HL-60/S4 (cell line): ENCODE results near the gene GSAP.
"Not testable (repeated sequence)": the region's sequence is repeated elsewhere in the genome, so short reads cannot be mapped to it uniquely, and the experiment has no call there.

Experiments
- in situ Hi-C: fragments of 300-500 bp; cut with MboI; formaldehyde crosslinking; loops from 2 replicates; pipeline ENCODE4 v1.14.3; 2022; ENCODE audit warnings: low sequenced_read_pairs

GSAP gene, protein sequence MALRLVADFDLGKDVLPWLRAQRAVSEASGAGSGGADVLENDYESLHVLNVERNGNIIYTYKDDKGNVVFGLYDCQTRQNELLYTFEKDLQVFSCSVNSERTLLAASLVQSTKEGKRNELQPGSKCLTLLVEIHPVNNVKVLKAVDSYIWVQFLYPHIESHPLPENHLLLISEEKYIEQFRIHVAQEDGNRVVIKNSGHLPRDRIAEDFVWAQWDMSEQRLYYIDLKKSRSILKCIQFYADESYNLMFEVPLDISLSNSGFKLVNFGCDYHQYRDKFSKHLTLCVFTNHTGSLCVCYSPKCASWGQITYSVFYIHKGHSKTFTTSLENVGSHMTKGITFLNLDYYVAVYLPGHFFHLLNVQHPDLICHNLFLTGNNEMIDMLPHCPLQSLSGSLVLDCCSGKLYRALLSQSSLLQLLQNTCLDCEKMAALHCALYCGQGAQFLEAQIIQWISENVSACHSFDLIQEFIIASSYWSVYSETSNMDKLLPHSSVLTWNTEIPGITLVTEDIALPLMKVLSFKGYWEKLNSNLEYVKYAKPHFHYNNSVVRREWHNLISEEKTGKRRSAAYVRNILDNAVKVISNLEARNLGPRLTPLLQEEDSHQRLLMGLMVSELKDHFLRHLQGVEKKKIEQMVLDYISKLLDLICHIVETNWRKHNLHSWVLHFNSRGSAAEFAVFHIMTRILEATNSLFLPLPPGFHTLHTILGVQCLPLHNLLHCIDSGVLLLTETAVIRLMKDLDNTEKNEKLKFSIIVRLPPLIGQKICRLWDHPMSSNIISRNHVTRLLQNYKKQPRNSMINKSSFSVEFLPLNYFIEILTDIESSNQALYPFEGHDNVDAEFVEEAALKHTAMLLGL

DNA sequence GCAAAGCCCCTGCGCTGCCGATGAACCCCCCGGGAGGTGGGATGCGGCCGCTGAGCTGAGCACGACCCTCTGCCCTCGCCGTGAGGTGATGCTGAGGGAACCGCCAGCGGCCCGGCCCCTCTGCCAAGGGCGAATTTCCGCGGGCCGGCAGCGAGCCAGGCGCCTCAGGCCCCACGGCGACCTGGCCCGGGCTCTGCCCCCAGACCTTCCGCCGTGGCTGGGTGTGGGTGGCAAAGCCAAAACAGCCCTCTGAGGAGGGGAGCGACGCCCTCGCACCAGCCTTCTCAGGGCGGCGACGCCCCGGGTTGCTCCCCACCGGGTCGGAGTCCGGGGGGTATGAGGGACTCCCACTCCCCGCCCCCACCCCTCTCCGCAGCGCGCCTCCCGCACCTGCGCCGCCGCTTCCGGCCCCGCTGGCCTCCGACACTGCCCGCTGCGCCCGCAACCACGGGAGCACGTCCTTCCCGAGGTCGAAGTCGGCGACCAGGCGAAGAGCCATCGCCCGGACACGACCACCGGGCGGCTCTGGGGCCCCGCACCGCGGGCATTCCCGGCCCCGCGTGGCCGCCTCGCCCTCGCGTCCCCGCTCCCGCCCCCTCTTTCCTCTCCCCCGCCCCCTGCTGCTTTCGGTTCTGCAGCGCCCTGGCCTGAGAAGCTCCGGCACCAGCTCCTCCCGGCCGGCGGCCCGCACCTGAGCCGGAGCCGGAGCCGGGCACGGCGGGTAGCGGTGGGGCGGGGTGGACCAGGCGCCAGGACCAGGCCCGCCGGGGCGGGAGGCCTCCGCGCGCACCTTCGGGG, at the start of gene GSAP:
Gene GSAP, minus strand, starts transcription at position 527 of the 798 bp plus-strand sequence. Its CDS starts 28 bp downstream, at position 499.
- in situ Hi-C loops = no loop called here

DNA sequence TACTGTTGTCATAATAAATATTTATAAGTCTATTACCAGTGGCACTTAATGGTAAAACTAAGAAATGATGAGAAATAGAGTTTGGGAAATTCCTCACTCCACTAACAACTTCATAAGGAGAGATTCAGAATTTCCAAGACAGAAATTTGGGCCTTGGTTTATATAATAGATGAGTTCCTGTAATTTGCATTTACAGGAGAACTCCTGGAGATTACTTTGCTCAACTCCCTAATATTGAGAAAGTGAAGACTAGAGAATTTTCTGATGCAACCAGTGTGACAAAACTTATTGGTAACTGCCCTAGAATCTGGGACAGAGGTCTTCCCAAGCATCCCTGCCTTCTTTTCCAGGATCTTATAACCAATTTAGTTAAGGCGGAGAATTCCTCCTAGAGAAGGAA, 49.1 kb upstream of the GSAP start:
- in situ Hi-C loops = no loop called here

DNA sequence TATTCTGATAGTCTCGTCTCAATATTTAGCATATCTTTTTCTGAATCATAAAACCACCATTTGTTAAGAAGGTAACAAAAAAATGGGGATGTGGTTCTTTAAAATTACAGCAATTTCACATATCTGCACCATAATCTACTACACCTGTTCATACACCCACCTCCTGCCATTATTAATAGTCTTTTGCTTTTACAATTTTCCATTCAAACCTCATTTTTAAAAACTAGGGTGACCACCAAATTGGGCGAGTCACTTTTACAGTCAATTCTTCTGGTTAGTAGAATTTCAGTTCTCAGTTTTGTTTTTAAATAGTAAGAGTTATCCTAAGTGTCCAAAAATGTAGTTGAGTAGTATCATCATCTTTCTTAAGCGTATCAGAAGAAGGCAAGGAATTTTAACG, 48.4 kb upstream of the GSAP start:
- in situ Hi-C loops = no loop called here

DNA sequence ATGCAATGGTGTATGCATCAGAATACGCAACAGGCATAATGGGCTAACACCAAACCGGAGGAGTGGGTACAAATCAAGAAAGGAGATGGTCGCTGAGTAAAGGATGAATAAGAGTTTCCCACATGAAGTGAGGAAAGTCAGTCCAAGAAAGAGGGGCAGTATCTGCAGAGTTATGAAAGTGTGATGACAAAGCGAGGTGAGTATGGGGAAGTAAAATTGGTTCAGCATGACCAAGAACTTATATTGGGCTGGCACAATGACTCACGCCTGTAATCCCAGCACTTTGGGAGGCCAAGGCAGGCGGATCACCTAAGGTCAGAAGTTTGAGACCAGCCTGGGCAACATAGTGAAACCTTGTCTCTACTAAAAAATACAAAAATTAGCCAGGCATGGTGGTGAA, 47.5 kb upstream of the GSAP start:
- in situ Hi-C loops = not testable (repeated sequence)

DNA sequence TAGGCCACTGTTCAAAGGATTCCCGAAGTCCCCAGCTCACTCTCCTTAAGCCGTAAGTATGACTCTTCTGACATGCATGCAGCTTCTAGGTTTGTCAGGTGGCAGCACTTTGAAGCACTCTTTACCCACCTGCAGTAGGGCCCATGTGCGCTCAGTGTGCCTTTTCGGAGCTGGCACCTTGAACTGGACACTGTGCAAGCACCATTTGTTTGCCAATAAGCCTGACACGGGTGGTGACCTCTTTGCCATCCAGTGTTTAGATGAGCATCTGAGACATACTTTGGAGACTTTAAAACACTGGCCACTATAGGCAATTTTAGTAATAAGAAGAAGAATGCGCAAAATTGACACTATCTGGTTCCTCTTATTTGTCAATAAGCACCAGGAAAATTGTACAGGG, 45.7 kb upstream of the GSAP start:
- in situ Hi-C loops = no loop called here

DNA sequence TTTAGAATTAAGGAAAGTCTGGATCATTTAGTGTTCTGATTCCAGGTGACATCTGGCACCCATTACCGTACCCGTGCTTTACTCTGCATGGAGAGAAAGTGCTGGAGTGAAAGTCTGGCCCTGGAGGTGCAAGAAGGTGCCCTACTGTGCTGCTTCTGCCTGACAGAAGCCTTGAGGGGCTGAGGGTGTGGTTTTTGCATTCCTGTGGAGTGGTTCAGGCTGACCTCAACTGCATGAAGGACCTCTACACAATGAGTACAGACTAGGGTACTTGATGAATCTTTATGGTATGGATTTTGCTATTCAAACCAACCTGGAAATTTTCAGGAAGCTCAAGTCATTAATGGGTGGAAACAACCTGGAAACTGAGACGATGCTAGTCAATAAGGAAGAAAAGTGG, 45.1 kb upstream of the GSAP start:
- in situ Hi-C loops = no loop called here

DNA sequence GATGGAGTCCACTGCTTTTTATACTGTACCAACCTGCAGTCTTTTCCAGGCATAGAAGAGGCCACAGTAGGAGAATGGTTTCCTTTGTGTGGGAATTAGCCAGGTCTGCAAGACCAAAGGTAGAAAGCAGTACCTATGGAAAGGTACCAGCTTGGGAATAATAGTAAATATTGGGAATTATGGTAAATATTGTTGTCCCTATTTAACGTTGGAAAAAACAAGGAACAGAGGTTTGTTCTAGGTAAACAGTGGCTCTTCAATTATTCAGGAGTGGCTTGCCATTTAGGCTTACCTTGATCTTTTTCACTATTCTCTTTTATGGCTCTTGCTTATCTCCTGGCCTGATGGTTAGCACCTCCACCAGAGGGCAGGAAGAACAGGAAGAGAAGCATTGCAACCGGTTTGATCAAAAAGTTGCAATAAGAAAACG, 43.9 kb upstream of the GSAP start:
- in situ Hi-C loops = no loop called here

DNA sequence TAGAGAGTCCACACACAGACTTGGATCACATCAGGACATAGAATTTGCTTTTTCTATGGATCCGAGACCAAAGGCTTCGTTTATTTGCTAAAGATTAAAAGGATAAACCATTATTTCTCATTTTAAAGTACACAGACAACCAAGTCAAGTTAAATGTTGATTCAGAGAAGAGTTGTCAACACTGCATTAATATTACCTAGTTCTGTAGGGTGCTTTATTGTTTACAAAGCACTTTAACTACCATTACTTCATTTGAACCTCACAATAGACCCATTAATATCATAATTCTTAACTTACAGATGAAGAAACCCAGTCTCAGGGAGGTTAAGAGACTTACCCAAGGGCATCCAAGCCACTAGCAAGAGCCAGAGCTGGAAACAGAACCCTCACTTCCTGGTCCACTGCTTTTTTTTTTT, 43.2 kb upstream of the GSAP start:
- in situ Hi-C loops = no loop called here

DNA sequence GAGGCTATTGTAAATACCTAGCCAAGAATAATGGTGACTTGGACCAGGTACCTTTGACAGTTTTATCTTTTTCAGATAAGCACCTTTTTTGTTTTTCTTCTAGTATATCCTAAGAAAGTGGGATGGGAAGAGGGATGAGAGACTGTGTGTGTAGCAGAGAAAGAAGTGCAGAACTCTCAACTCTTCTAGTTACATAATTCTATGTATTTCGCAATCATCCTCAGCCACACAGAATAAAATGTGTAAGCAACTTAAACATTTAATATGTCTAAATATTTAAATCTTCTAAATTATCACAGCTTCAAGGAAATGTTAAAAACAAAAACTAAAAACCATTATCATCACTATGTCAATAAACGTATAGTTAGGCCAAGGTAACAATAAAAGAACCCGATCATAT, 42.6 kb upstream of the GSAP start:
- in situ Hi-C loops = no loop called here

DNA sequence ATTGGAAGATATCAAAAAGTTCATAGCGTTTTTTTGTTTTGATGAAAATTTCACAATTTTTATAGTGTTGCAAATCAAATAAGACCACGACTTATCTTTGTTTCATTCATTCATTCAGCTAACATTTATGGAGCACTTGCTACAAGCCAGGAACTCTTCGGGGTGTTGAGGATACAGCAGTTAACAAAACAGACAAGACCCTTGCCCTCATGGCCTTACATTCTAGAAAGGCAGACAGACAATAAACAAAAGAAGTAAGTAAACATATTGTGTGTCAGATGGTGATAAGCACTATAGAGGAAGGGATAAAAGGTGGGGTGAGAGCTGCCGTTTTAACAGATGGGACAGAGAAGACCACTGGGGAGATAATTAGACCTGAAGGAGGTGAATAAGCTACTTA, 41.6 kb upstream of the GSAP start:
- in situ Hi-C loops = no loop called here

DNA sequence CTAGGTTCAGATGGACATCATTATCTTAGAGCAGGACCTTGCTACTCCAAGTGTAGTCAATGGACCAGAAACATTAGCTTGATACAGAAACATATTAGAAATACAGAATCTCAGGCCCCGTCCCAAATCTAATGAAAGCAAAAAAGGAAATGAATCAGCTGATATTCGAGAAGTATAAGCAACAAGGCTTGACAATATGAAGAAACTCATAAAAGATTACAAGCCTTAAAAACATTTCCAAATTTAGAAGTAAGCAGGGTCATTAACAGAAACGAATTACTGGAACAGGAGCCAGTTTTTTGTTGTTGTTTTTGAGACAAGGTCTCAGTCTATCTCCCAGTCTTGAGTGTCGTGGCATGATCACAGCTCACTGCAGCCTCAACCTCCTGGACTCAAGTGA, 40.5 kb upstream of the GSAP start:
- in situ Hi-C loops = no loop called here

DNA sequence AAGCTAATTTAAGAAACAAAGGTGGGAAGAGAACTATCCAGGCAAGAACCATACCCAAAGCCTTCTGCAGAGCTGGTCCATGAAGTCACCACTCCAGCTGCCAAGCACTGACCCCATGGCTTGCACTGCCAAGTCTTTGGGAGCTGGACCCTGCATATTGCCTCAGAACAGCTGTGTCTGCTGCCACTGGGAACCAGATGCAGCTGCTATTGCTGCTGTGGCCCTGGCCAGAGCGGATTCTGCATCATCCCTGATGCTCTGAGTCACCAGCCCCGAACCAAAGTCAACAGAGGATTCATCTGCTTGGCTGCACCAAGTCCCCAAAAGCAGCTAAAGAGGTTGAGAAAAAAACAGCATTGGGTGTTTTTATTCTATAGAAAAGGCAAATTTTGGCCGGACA, 39.2 kb upstream of the GSAP start:
- in situ Hi-C loops = no loop called here

DNA sequence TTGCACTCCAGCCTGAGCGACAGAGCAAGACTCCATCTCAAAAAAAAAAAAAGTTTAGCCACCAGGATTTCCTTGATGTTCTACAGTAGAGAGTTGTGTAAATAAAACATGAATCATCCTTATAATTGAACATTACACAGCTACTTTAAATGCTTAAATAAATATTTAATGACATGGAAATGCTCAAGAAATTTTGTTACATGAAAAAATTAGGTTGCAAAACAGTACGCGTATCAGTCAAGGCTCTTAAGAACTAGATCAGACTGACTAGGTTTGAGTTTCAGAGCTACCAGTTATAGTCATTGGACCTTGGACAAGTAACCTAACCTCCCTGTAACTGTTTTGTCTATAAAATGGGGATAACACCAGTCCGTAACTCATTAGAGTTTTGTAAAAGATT, 38.7 kb upstream of the GSAP start:
- in situ Hi-C loops = no loop called here

DNA sequence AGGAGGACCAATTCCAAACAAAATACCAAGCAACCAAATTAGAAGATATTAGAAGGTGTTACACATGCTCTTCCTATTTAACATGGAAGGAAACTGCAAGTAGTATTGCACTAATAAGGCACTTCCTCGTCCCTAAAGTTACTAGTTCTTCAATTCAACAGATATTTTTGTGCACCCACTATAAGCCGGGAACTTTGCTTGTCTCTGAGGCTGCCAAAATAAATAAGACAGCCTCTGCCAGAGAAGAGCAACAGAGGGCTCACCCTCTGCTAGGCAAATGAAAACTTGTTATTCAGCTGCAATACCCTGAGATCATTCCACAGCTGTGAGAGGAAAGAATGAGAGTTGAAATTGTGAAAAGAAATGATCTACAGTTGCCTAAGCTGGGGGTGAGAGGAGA, 37.4 kb upstream of the GSAP start:
- in situ Hi-C loops = no loop called here

DNA sequence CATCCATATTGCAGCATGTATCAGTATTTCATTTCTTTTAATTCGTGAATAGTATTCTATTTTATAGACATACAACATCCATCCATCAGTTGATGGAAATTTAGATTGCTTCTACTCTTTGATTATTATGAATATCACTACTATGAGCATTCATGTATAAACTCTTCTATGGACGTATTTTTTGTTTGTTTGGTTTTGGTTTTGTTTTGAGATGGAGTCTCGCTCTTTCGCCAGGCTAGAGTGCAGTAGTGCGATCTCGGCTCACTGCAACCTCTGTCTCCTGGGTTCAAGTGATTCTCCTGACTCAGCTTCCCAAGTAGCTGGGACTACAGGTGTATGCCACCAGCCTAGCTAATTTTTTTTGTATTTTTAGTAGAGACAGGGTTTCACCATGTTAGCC, 35.8 kb upstream of the GSAP start:
- in situ Hi-C loops = not testable (repeated sequence)

DNA sequence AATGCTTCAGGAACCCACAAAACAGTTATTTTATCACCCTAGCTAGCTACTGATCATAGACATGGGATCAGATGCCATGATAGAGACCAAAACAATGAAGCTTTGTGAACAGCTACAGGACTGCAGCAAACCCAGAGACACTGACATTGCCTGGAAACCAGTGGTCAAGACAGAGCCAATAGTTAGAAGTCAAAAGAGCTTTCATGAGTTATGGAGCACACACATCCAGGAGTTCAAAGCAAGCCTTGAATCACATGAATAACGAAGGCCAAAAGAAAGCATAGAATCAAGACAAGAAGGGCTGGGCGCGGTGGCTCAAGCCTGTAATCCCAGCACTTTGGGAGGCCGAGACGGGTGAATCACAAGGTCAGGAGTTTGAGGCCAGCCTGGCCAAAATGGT, 34.5 kb upstream of the GSAP start:
- in situ Hi-C loops = no loop called here

DNA sequence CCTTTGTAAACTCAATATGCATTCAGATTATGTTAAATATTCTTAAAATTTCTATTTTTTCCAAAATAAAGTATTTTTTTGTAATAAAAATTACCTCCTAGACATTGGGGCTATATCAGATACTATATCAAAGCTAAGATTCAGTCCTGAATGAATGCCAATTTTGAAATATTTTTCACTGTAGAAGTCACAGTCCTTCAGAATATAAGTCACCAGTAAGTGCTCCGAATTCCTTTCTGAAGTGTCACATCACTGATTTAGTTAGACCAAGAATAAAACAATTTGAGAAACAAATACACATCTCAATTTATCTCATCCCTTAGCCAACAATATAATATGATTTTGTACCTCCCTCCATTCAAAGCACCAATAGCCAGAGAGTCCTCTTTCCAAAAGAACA, 33.9 kb upstream of the GSAP start:
- in situ Hi-C loops = no loop called here

DNA sequence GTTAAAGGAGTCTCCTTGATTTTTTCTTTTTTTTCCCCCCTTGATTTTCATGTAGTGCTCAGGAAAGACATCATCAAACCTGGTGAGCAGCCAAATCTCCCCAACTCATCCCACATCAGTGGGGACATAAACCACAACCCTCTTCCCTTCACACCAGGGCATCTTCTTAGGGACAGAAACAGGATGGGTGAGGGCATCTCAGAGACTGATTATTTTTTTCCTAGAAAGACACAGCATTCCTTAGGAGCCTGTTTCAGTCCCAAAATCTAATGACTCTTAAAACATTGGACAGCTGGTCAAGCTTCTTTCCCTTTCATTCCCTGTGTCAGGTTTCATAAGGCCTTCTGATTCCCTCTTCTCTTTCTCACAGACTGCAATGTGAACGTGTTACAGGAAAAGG, 31.5 kb upstream of the GSAP start:
- in situ Hi-C loops = no loop called here

DNA sequence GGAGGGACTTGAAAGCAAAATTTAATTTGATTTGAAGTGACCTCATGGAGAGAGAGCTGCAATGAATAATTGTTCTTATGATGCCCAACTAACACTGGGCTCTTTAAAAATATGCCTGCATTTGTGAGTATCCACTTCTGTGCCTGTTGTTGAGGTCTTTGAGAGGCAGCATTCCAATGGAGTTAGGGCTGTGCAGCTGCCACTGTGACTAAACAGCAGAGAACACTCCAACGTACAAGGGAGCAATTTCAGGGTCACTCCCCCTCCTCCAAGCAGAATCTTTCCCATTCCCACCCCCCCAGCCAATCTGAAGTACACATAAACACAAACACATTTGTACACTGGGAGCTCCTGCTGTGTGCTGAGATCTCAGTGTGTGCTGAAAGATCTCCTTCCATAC, 28.0 kb upstream of the GSAP start:
- in situ Hi-C loops = no loop called here

DNA sequence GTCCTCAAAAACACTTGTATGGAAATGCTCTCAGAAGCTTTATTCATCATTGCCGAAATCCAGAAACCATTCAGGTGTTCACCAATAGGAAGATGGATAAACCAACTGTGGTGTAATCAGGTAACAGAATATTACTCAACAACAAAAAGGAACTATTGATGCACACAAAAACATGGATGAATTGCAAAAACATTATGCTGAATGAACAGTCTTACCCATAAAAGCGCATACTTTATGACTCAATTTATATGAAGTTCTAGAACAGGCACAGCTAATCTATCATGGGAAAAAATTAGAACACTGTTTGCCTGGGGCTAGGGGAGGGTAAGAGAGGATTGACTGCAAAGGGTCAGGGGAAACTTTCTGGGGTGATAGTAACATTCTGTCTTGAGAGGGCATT, 26.9 kb upstream of the GSAP start:
- in situ Hi-C loops = no loop called here

DNA sequence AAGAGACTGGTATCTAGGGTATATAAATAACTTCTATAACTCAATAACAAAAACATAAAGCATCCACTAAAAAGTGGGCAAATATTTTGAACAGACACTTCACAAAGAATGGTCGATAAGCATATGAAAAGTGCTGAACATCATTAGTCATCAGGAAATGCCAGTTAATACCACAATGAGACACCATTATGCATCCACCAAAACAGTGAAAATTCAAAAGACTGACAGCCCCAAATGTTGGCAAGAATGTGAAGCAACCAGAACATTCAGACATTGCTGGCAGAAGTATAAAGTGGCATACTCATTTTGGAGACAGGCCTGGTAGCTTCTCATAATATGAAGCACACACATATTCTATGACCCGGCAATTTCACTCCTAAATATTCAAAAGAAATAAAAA, 26.5 kb upstream of the GSAP start:
- in situ Hi-C loops = no loop called here
